Measurements from ENCODE around the gene MRPL33. TPM values are rescaled to one million over a fixed set of nuclear protein-coding genes. Genes with fewer than 3 reads are reported as not detected.
A peak's percentile ranks its signal among the peaks of the same experiment; 100 is the strongest.

MRPL33 gene
- total and polyA plus RNA-seq, 2 of the 13 experiments (the other 11 are each of a cell fraction or from before 2014, with no cell fraction given): 69.7 to 218 TPM

DNA sequence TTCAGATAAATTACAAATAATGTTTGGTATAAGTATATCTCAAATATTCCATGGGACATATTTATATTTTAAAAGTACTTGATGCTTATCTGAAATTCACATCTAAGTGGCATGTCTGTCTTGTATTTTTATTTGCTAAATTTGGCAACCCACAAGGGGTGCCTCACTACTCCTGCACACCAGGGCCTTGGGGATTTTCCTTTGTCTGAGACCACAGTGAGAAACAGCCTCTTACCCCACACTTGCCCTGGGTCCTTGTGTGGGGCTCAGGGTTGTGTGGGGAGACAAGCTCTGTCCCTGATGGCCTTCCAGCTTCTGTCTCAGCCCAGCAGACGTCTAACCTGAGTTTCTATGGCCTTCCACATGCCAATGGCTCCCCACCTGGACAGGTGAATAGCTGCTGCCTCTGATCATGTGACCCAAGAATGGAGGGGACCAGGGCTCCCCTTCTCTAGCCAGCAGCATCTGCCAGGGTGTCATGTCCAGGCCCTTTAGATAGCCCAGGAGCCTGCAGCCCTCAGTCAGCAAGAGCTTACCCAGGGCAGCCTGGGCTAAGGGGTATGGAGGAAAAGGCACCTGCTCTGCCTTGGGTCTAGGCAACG, 49.5 kb upstream of the MRPL33 start:
- in situ Hi-C loops (cut with HindIII; ENCODE audit: extremely low pct_ligation_motif_present, low pct_unique_long_range_greater_than_20kb) (no loop called here), intact Hi-C loops (cut with micrococcal nuclease; ENCODE audit: unreplicated experiment) (loop anchor here (2.0 to 10.0 kb wide), 3 partner anchors 17 to 173 kb away; partner anchors contain the start of genes BABAM2, MRPL33 and RBKS)
- CTCF ChIA-PET (ENCODE audit: low intra/inter-chr PET ratio, low total read pairs): no interaction called here
- no peak for TF ChIP-seq CEBPB (IDR thresholded peaks at IDR 0.05; ENCODE audit: borderline replicate concordance, low read depth, low read length)
- TF ChIP-seq ARID2 (CRISPR knock-in tag; IDR thresholded peaks at IDR 0.05; ENCODE audit: borderline replicate concordance): no peak
- 0 out of 2 replicates have a peak, but pooled peaks have one; percentile 23 for TF ChIP-seq SP4 (CRISPR knock-in tag; IDR thresholded peaks at IDR 0.05)
- TF ChIP-seq HDAC1 (CRISPR knock-in tag; IDR thresholded peaks at IDR 0.05): no peak
- DNase-seq (ENCODE audit: low spot score) (no peak), FAIRE-seq (no peak), ATAC-seq (no peak)
- no peaks in the 10 kb centered on the region for H4K20me1 ChIP-seq (ENCODE audit: insufficient read depth, low read length)
- H2AFZ ChIP-seq (ENCODE audit: low read length): no peak overlapping the region
- H3K9me3 ChIP-seq (ENCODE audit: low read length): no peaks in the 10 kb centered on the region
- no peak overlapping the region for H3K4me2 ChIP-seq (ENCODE audit: low read depth, low read length)
- H3K4me1 ChIP-seq (ENCODE audit: insufficient read depth, low read length): peaks cover 53% of the 10 kb centered on the region
- H3K4me3 ChIP-seq (replicated peaks in 1 of 3; ENCODE audit: insufficient read depth in 1 of 3, low read depth in 2 of 3, low read length in 3 of 3): no peak overlapping the region
- 6% methylated on average over 2 of the region's 2 CpGs for WGBS (ENCODE audit: low lambda C conversion rate)
- no peak overlapping the region for H3K27ac ChIP-seq (ENCODE audit: extremely low read length, insufficient read depth, low read length)
- H3K9ac ChIP-seq (ENCODE audit: insufficient read depth, low read depth, low read length): no peak overlapping the region
- POLR2A ChIA-PET: interaction anchor here (1.4 to 9.9 kb wide), 4 partner anchors 9 to 36 kb away, joined by 4 to 248 read pairs (median 43); no protein-coding TSS in a partner anchor
- H3K79me2 ChIP-seq (ENCODE audit: insufficient read depth, low read length): no peaks in the 10 kb centered on the region
- no peaks in the 10 kb centered on the region for H3K36me3 ChIP-seq (replicated peaks in 1 of 2; ENCODE audit: control insufficient read depth in 1 of 2, insufficient read depth in 2 of 2, low read length in 2 of 2)
- no TSS peak for BruUV-seq (replicated peaks)
- H3K27me3 ChIP-seq (ENCODE audit: control insufficient read depth in 1 of 2, insufficient read depth in 2 of 2, low read length in 2 of 2): peaks cover 0 to 5% of the 10 kb centered on the region in 2 experiments; a peak in 1 of 5 replicates

DNA sequence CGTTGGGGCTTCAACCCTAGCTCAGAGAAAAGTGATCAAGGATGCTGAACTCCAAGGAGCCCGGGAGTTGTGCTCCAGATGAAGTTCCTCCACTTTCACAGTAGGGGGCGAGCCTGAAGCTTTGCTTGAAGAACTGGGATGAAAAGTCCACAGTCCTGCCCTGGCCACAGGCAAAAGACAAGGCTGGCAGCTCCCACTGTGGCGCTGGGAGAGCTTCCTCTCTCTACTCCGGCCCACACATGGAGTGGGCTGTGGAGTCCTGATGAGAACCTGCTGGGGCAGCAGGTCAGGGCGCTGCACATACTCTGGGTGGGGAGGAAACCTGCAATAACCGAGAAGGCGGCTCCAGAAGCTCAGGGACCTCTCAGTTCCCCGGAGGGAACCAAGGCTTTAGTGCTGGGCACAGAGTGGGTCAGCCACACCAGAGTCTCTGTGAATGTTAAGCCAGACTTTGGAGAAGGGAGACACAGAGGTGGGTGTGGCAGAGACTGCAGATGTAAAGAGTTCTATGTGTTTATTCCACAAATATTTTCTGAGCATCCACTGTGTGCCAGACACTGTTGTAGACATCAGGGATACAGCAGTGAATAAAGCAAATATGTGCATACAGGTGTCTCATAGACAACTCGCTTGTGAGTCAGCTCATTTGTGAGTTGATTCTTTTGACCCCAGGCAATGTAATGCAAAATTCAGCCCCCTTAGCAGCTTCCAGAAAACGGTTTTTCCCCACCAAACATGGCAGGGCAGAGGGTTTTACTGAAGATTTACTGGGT, 48.0 kb upstream of the MRPL33 start:
- Histone ChIP-seq H3K4me1 (ENCODE audit: insufficient read depth, low read length) (peaks cover 58% of the 10 kb centered on the region), H3K4me2 (ENCODE audit: low read depth, low read length) (peak overlapping the region; percentile 92), H3K9ac (ENCODE audit: insufficient read depth, low read depth, low read length) (peak overlapping the region; percentile 45; the same call in 1 of the 2 replicates), H3K9me3 (ENCODE audit: low read length) (no peaks in the 10 kb centered on the region), H3K27ac (ENCODE audit: extremely low read length, insufficient read depth, low read length) (no peak overlapping the region), H4K20me1 (ENCODE audit: insufficient read depth, low read length) (no peaks in the 10 kb centered on the region), H3K4me3 (replicated peaks in 1 of 3; ENCODE audit: insufficient read depth in 1 of 3, low read depth in 2 of 3, low read length in 3 of 3) (peak overlapping the region; percentile 22 to 69 (median 33); a peak in 4 of 6 replicates), H3K27me3 (ENCODE audit: control insufficient read depth in 1 of 2, insufficient read depth in 2 of 2, low read length in 2 of 2) (no peaks in the 10 kb centered on the region), H3K36me3 (replicated peaks in 1 of 2; ENCODE audit: control insufficient read depth in 1 of 2, insufficient read depth in 2 of 2, low read length in 2 of 2) (no peaks in the 10 kb centered on the region), H2AFZ (ENCODE audit: low read length) (peak overlapping the region; percentile 6), H3K79me2 (ENCODE audit: insufficient read depth, low read length) (no peaks in the 10 kb centered on the region)
- WGBS (ENCODE audit: low lambda C conversion rate): 5% methylated on average over 9 of the region's 11 CpGs
- FAIRE-seq (peak; percentile 88), DNase-seq (ENCODE audit: low spot score) (peak; percentile 75), ATAC-seq (peak; percentile 79)
- intact Hi-C loops (cut with micrococcal nuclease; ENCODE audit: unreplicated experiment): loop anchor here (2.0 to 10.0 kb wide), 3 partner anchors 15 to 171 kb away; partner anchors contain the start of genes BABAM2, MRPL33 and RBKS
- CTCF ChIA-PET (ENCODE audit: low intra/inter-chr PET ratio, low total read pairs): interaction anchor here (1.3 to 2.2 kb wide), 2 partner anchors 30 to 729 kb away, joined by 7 to 10 read pairs; no protein-coding TSS in a partner anchor
- in situ Hi-C loops (cut with HindIII; ENCODE audit: extremely low pct_ligation_motif_present, low pct_unique_long_range_greater_than_20kb): no loop called here
- POLR2A ChIA-PET: interaction anchor here (0.7 to 9.9 kb wide), 15 partner anchors 9 to 673 kb away, joined by 3 to 248 read pairs (median 4); partner anchors contain the start of genes FOSL2 and MRPL33
- BruUV-seq (replicated peaks): TSS peak; percentile 81
- TF ChIP-seq ZNF296 (CRISPR knock-in tag; conservative IDR thresholded peaks at IDR 0.05) (no peak; the same call in 1 of the 2 replicates), ZNF501 (CRISPR knock-in tag; IDR thresholded peaks at IDR 0.05) (peak; percentile 52), NFKB2 (CRISPR knock-in tag; IDR thresholded peaks at IDR 0.05; ENCODE audit: borderline replicate concordance) (peak; percentile 49; the same call in 1 of the 2 replicates), ZNF225 (CRISPR knock-in tag; IDR thresholded peaks at IDR 0.05) (peak; percentile 29; the same call in 1 of the 2 replicates), HNF4G (IDR thresholded peaks at IDR 0.05; ENCODE audit: borderline replicate concordance, low read depth, low read length) (0 out of 2 replicates have a peak, but pooled peaks have one; percentile 29), HNF4G (CRISPR knock-in tag; IDR thresholded peaks at IDR 0.05; ENCODE audit: borderline replicate concordance, low read depth) (no peak), PHF21A (CRISPR knock-in tag; IDR thresholded peaks at IDR 0.05) (peak; percentile 48), ELF3 (CRISPR knock-in tag; IDR thresholded peaks at IDR 0.05) (0 out of 2 replicates have a peak, but pooled peaks have one; percentile 24)
- TF ChIP-seq, protein P1, sequence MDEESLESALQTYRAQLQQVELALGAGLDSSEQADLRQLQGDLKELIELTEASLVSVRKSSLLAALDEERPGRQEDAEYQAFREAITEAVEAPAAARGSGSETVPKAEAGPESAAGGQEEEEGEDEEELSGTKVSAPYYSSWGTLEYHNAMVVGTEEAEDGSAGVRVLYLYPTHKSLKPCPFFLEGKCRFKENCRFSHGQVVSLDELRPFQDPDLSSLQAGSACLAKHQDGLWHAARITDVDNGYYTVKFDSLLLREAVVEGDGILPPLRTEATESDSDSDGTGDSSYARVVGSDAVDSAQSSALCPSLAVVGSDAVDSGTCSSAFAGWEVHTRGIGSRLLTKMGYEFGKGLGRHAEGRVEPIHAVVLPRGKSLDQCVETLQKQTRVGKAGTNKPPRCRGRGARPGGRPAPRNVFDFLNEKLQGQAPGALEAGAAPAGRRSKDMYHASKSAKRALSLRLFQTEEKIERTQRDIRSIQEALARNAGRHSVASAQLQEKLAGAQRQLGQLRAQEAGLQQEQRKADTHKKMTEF (CRISPR knock-in tag; IDR thresholded peaks at IDR 0.05): peak; percentile 52
- TF ChIP-seq, protein P2, sequence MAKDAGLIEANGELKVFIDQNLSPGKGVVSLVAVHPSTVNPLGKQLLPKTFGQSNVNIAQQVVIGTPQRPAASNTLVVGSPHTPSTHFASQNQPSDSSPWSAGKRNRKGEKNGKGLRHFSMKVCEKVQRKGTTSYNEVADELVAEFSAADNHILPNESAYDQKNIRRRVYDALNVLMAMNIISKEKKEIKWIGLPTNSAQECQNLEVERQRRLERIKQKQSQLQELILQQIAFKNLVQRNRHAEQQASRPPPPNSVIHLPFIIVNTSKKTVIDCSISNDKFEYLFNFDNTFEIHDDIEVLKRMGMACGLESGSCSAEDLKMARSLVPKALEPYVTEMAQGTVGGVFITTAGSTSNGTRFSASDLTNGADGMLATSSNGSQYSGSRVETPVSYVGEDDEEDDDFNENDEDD (CRISPR knock-in tag; IDR thresholded peaks at IDR 0.05; ENCODE audit: borderline replicate concordance): no peak
